K562 (cell line): Measurements from ENCODE around the gene MCC.
A peak's percentile ranks its signal among the peaks of the same experiment; 100 is the strongest.

Experiments
- EP300 ChIP-seq: IDR thresholded peaks from 2 replicates; pipeline ENCODE4 v1.6.1; 2012; ENCODE audit warnings: low read length, improper control_type of control experiment
- HNRNPH1 ChIP-seq: fragments of 200-400 bp; formaldehyde crosslinking; optimal IDR thresholded peaks from 2 replicates; pipeline ENCODE3; 2017; ENCODE audit warnings: low read depth, mild to moderate bottlenecking, low read length, moderate library complexity
- NCOA6 ChIP-seq: fragments of 450-650 bp; IDR thresholded peaks from 2 replicates; pipeline ENCODE4 v1.6.1; 2017; ENCODE audit warnings: mild to moderate bottlenecking
- NR2F6 ChIP-seq: fragments of 450-650 bp; formaldehyde crosslinking; IDR thresholded peaks from 2 replicates; pipeline ENCODE4 v1.4.0; 2020; ENCODE audit warnings: mild to moderate bottlenecking
- NRF1 ChIP-seq, 2 experiments: fragments of 450-650 bp; IDR thresholded peaks in 1 of 2; conservative IDR thresholded peaks in 1 of 2; 2 replicates each; pipeline ENCODE4 v1.6.1; 2014; ENCODE audit warnings: mild to moderate bottlenecking in 2 of 2
- RAD21 ChIP-seq, 2 experiments: fragments of 250-450 bp in 1 of 2; fragments of 450-650 bp in 1 of 2; sonication (Bioruptor Pico) in 1 of 2; formaldehyde crosslinking in 1 of 2; IDR thresholded peaks in 1 of 2; conservative IDR thresholded peaks in 1 of 2; 2 replicates each; pipeline versions ENCODE4 v1.4.0 to v1.8.0; 2020 to 2022; ENCODE audit warnings: mild to moderate bottlenecking in 2 of 2, moderate library complexity in 1 of 2
- SPI1 ChIP-seq: IDR thresholded peaks from 2 replicates; pipeline ENCODE4 v1.6.1; 2011; ENCODE audit warnings: low read depth, low read length, control low read depth, borderline replicate concordance
- TAF1 ChIP-seq: IDR thresholded peaks from 2 replicates; pipeline ENCODE4 v1.6.1; 2011; ENCODE audit warnings: mild to moderate bottlenecking, low read length, moderate library complexity; ENCODE audit not compliant: insufficient read depth, control insufficient read depth, severe bottlenecking; ENCODE audit errors: extremely low read depth
- TRIM28 ChIP-seq: fragments of 450-650 bp; IDR thresholded peaks from 2 replicates; pipeline ENCODE4 v1.6.1; 2017
- YY1 ChIP-seq, 3 experiments: IDR thresholded peaks; 2 replicates each; pipeline ENCODE4 v1.6.1; 2011; ENCODE audit warnings: low read length in 2 of 3, mild to moderate bottlenecking in 2 of 3, moderate library complexity in 2 of 3, borderline replicate concordance in 1 of 3, control low read depth in 1 of 3, low read depth in 1 of 3; ENCODE audit not compliant: insufficient read depth in 3 of 3, insufficient replicate concordance in 2 of 3, control insufficient read depth in 1 of 3, insufficient read length in 1 of 3; ENCODE audit errors: extremely low read depth in 1 of 3
- ZNF184 ChIP-seq: sonication (generic); formaldehyde crosslinking; IDR thresholded peaks from 2 replicates; pipeline ENCODE4 v1.5.0; 2020; ENCODE audit warnings: missing genetic modification reagents
- TF ChIP-seq, protein P1 (sequence below), 3 experiments: IDR thresholded peaks in 2 of 3; conservative IDR thresholded peaks in 1 of 3; 2 replicates each; pipeline ENCODE4 v1.5.1; 2011 to 2012; ENCODE audit warnings: low read length in 3 of 3, mild to moderate bottlenecking in 3 of 3, control low read depth in 2 of 3, improper control_type of control experiment in 1 of 3, inconsistent platforms in 1 of 3, low read depth in 1 of 3, mixed read lengths in 1 of 3, moderate library complexity in 1 of 3; ENCODE audit not compliant: insufficient read depth in 2 of 3
- TF ChIP-seq, protein P2 (sequence below): fragments of 250-450 bp; sonication (Bioruptor Pico); IDR thresholded peaks from 2 replicates; pipeline ENCODE4 v1.5.0; 2021

DNA sequence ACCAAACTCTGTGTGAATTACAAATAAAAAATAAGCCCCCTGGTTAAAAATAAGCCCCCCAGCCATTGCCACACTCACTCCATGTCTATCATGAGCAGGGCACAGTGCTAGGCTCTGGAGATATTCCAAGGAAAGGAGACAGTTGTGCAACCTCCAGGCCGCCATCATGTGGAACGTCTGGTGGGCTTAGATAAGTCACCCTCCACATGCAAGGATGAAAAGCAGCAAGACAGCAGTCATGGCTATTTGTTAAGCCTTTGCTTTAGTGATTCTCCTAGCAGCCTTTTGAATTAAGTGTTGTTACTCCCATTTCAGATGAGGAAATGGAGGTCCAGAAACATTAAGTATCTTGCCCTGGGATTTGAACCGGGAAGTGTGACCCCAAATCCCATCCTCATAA is 416.9 kb downstream of the MCC start:
- TF ChIP-seq, protein P1, sequence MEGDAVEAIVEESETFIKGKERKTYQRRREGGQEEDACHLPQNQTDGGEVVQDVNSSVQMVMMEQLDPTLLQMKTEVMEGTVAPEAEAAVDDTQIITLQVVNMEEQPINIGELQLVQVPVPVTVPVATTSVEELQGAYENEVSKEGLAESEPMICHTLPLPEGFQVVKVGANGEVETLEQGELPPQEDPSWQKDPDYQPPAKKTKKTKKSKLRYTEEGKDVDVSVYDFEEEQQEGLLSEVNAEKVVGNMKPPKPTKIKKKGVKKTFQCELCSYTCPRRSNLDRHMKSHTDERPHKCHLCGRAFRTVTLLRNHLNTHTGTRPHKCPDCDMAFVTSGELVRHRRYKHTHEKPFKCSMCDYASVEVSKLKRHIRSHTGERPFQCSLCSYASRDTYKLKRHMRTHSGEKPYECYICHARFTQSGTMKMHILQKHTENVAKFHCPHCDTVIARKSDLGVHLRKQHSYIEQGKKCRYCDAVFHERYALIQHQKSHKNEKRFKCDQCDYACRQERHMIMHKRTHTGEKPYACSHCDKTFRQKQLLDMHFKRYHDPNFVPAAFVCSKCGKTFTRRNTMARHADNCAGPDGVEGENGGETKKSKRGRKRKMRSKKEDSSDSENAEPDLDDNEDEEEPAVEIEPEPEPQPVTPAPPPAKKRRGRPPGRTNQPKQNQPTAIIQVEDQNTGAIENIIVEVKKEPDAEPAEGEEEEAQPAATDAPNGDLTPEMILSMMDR (IDR thresholded peaks at IDR 0.05 in 2 of 3, conservative IDR thresholded peaks at IDR 0.05 in 1 of 3; ENCODE audit: insufficient read depth in 2 of 3, low read depth in 1 of 3, low read length in 3 of 3) = no peak
- TF ChIP-seq NRF1 (conservative IDR thresholded peaks at IDR 0.05 in 1 of 2, IDR thresholded peaks at IDR 0.05 in 1 of 2) = no peak
- TF ChIP-seq EP300 = peak; percentile 59
- TF ChIP-seq TRIM28 = no peak
- no peak for TF ChIP-seq NCOA6
- TF ChIP-seq, protein P2, sequence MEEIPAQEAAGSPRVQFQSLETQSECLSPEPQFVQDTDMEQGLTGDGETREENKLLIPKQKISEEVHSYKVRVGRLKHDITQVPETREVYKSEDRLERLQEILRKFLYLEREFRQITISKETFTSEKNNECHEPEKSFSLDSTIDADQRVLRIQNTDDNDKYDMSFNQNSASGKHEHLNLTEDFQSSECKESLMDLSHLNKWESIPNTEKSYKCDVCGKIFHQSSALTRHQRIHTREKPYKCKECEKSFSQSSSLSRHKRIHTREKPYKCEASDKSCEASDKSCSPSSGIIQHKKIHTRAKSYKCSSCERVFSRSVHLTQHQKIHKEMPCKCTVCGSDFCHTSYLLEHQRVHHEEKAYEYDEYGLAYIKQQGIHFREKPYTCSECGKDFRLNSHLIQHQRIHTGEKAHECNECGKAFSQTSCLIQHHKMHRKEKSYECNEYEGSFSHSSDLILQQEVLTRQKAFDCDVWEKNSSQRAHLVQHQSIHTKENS (CRISPR knock-in tag) = no peak
- TF ChIP-seq HNRNPH1 = no peak
- peak; percentile 45 to 85 (median 69) for TF ChIP-seq YY1 (IDR thresholded peaks at IDR 0.05; ENCODE audit: borderline replicate concordance in 1 of 3, control insufficient read depth in 1 of 3, extremely low read depth in 1 of 3, insufficient read depth in 3 of 3, insufficient read length in 1 of 3, insufficient replicate concordance in 2 of 3, low read depth in 1 of 3, low read length in 2 of 3)
- TF ChIP-seq NR2F6 (CRISPR knock-in tag) = no peak
- no peak for TF ChIP-seq ZNF184
- no peak for TF ChIP-seq RAD21 (CRISPR knock-in tag; conservative IDR thresholded peaks at IDR 0.05 in 1 of 2, IDR thresholded peaks at IDR 0.05 in 1 of 2)
- TF ChIP-seq SPI1 = no peak
- TF ChIP-seq TAF1 = no peak
